Loucy (cell line): ENCODE measurements around the gene NKX2-4.

Source experiments
- H2AFZ ChIP-seq: fragments of 200-600 bp; sonication (generic); 2 replicates; pipeline ENCODE4 v1.6.0; 2016; ENCODE audit warnings: antibody characterized with exemption, mild to moderate bottlenecking, low read length, moderate library complexity
- H3F3A ChIP-seq: fragments of 200-600 bp; 2 replicates; pipeline ENCODE4 v1.6.0; 2016; ENCODE audit warnings: antibody characterized with exemption, low read depth, mild to moderate bottlenecking
- H3K27me3 ChIP-seq: fragments of 200-600 bp; sonication (generic); 2 replicates; pipeline ENCODE4 v1.6.1; 2014; ENCODE audit warnings: low read length, mild to moderate bottlenecking; ENCODE audit not compliant: insufficient read depth, poor library complexity, severe bottlenecking
- H3K36me3 ChIP-seq: fragments of 200-600 bp; sonication (generic); 2 replicates; pipeline ENCODE4 v1.6.1; 2016; ENCODE audit warnings: low read length; ENCODE audit not compliant: insufficient read depth
- H3K4me1 ChIP-seq: fragments of 200-600 bp; sonication (generic); 2 replicates; pipeline ENCODE4 v1.5.1; 2014; ENCODE audit warnings: low read length, mild to moderate bottlenecking; ENCODE audit not compliant: insufficient read depth, poor library complexity, severe bottlenecking
- H3K4me2 ChIP-seq: fragments of 200-600 bp; sonication (generic); 2 replicates; pipeline ENCODE4 v1.6.0; 2014; ENCODE audit warnings: antibody characterized with exemption, low read length, low read depth, mild to moderate bottlenecking; ENCODE audit not compliant: poor library complexity, severe bottlenecking
- H3K4me3 ChIP-seq: fragments of 200-600 bp; sonication (generic); 2 replicates; pipeline ENCODE4 v1.5.1; 2014; ENCODE audit warnings: low read length, mild to moderate bottlenecking, mixed read lengths; ENCODE audit not compliant: poor library complexity, severe bottlenecking
- H3K79me2 ChIP-seq: fragments of 200-600 bp; sonication (generic); 2 replicates; pipeline ENCODE4 v1.6.1; 2014; ENCODE audit warnings: low read length; ENCODE audit not compliant: insufficient read depth
- H3K9ac ChIP-seq: fragments of 200-600 bp; sonication (generic); 2 replicates; pipeline ENCODE4 v1.6.0; 2014; ENCODE audit warnings: mild to moderate bottlenecking, low read depth, low read length, moderate library complexity; ENCODE audit not compliant: poor library complexity, severe bottlenecking
- H3K9me2 ChIP-seq: fragments of 200-600 bp; sonication (generic); replicated peaks from 2 replicates; pipeline ENCODE4 v1.6.1; 2016; ENCODE audit warnings: low read depth, low read length, mixed read lengths
- H3K9me3 ChIP-seq: fragments of 200-600 bp; sonication (generic); 2 replicates; pipeline ENCODE4 v1.6.1; 2014; ENCODE audit warnings: mild to moderate bottlenecking, antibody characterized with exemption, low read length, low read depth; ENCODE audit not compliant: insufficient read depth
- H4K20me1 ChIP-seq: fragments of 200-600 bp; sonication (generic); 2 replicates; pipeline ENCODE4 v1.6.0; 2014; ENCODE audit warnings: antibody characterized with exemption, low read length, mild to moderate bottlenecking; ENCODE audit not compliant: insufficient read depth, poor library complexity, severe bottlenecking
- CTCF ChIP-seq: fragments of 200-600 bp; sonication (generic); conservative IDR thresholded peaks from 2 replicates; pipeline ENCODE4 v1.5.1; 2014; ENCODE audit warnings: mild to moderate bottlenecking, antibody characterized with exemption, low read length
- EZH2phosphoT487 ChIP-seq: fragments of 200-600 bp; IDR thresholded peaks from 2 replicates; pipeline ENCODE4 v1.6.1; 2018; ENCODE audit warnings: antibody characterized with exemption, mild to moderate bottlenecking, moderate library complexity, borderline replicate concordance

The NKX2-4 gene

GRCh38 chr20:21397341-21398108 is at the start of gene NKX2-4:
NKX2-4 (minus strand) TSS chr20:21397526; CDS start chr20:21397399, 127 bp downstream.
- Histone ChIP-seq H3K36me3 (no peaks in the 10 kb centered on the region), H3K79me2 (no peaks in the 10 kb centered on the region), H3K9ac (no peak within 1 kb of the TSS), H3K4me1 (no peaks in the 10 kb centered on the region), H3K4me3 (no peak within 1 kb of the TSS), H3K27me3 (no peaks in the 10 kb centered on the region), H4K20me1 (no peaks in the 10 kb centered on the region), H2AFZ (no peak within 1 kb of the TSS), H3K9me3 (no peaks in the 10 kb centered on the region), H3K4me2 (no peak within 1 kb of the TSS), H3K9me2 (no peaks in the 10 kb centered on the region), H3F3A (no peaks in the 10 kb centered on the region)
- TF ChIP-seq CTCF (no peak), EZH2phosphoT487 (no peak)

- no peak for TF ChIP-seq CTCF
- TF ChIP-seq EZH2phosphoT487 = no peak
- Histone ChIP-seq H3K27me3 (no peaks in the 10 kb centered on the region), H3K9ac (no peak overlapping the region), H2AFZ (no peak overlapping the region), H3K4me2 (no peak overlapping the region), H3F3A (no peaks in the 10 kb centered on the region), H3K4me1 (no peaks in the 10 kb centered on the region), H3K9me3 (no peaks in the 10 kb centered on the region), H3K9me2 (no peaks in the 10 kb centered on the region), H3K36me3 (no peaks in the 10 kb centered on the region), H3K79me2 (no peaks in the 10 kb centered on the region), H3K4me3 (no peak overlapping the region), H4K20me1 (no peaks in the 10 kb centered on the region)
Measured at GRCh38 chr20:21437816-21438215, 40.5 kb upstream of the NKX2-4 start.

GRCh38 chr20:21437248-21437647 is 39.9 kb upstream of the NKX2-4 start:
- Histone ChIP-seq H3K9me3 (no peaks in the 10 kb centered on the region), H4K20me1 (no peaks in the 10 kb centered on the region), H3F3A (no peaks in the 10 kb centered on the region), H3K9ac (no peak overlapping the region), H3K4me2 (no peak overlapping the region), H3K9me2 (no peaks in the 10 kb centered on the region), H3K36me3 (no peaks in the 10 kb centered on the region), H2AFZ (no peak overlapping the region), H3K27me3 (no peaks in the 10 kb centered on the region), H3K4me1 (no peaks in the 10 kb centered on the region), H3K79me2 (no peaks in the 10 kb centered on the region), H3K4me3 (no peak overlapping the region)
- TF ChIP-seq CTCF (no peak), EZH2phosphoT487 (no peak)
